ENCODE results near the gene SND1. TPM values are rescaled to one million over a fixed set of nuclear protein-coding genes. Genes with fewer than 3 reads are reported as not detected.
"Not testable (repeated sequence)": the region's sequence is repeated elsewhere in the genome, so short reads cannot be mapped to it uniquely, and the experiment has no call there.

The SND1 gene
- total RNA-seq, 1 donor from 2014 or later: 185 TPM

GRCh38 chr7:128103498-128104107 is 451.6 kb downstream of the SND1 start:
- DNase-seq (ENCODE audit: extremely low read depth, low read depth, low spot score): no peak

DNA sequence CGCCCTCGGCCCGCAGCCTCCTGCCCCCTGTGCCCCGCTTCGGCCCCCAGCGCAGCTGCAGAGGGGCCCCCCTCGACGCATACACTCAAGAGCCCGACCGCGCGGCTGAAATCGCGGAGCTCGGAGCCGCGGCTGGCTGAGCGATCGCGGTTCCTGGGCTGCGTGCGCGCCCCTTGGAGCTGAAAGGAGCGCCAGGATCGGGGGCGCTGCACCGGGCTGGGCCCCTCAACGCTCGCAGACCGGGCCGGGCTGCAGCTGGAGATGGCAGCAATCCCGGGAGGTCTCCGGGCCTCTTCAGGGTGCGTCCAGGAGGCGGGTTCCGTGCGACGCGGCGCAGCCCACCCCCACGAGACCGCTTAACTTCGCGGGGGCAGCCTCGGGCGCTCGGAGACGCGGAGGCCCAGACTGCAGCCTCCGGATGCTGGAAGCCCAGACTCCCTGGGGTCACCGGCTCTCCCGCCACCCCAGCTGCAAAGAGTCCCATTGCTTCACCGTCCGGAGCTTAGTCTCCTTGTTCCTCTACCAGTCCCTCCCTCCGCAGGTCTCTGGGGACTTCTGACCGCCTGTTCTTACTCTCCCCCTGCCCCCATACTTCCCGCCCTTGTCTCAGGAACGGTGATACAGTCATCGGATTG is 452.2 kb downstream of the SND1 start:
- DNase-seq (ENCODE audit: extremely low read depth, low read depth, low spot score): no peak

- no peak for DNase-seq (ENCODE audit: extremely low read depth, low read depth, low spot score)
These were observed 453.4 kb downstream of the SND1 start for GRCh38 chr7:128105228-128106022.

GRCh38 chr7:128106821-128107220 is 454.8 kb downstream of the SND1 start:
- no peak for DNase-seq (ENCODE audit: extremely low read depth, low read depth, low spot score)

GRCh38 chr7:128107516-128107915 is 455.5 kb downstream of the SND1 start:
- not testable (repeated sequence) for DNase-seq (ENCODE audit: extremely low read depth, low read depth, low spot score)

GRCh38 chr7:128108129-128108528 is 456.1 kb downstream of the SND1 start:
- DNase-seq (ENCODE audit: extremely low read depth, low read depth, low spot score): no peak

DNA sequence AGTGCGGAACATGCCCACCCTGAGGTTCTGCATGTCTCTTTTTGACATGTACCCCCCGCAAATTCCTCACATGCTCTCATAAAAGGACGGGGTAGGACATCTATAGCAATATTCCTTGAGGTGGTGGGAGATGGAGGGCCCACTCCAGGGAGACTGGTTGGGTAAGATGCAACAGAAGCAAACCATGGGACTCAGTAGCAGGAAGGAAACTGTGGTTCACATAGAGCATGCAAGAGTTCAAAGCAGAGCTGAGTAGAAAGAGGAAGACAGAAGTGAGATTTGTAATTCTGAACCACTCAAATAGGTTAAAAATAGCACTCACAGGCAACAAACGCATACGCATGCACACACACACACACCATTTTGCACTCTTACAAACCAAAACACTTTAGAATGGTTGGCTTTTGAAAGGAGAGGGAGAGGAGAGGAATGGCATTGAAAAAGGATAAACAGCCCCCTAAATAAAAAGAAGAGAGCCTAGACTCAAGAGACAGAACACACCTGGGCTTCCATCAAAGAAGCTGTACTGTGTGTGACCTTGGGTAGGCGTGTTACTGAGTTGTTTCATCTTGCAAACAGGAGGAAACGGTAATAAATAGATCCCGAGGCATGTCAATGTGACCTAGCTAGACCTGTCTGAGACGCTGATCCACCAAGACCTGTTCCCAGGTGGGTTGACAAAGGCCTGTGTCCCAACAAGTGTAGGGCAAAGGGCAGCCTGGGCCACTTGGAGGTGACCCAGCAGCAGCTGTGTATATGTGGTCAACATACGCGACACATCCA is 456.8 kb downstream of the SND1 start:
- no peak for DNase-seq (ENCODE audit: extremely low read depth, low read depth, low spot score)

GRCh38 chr7:128109424-128109969 is 457.5 kb downstream of the SND1 start:
- DNase-seq (ENCODE audit: extremely low read depth, low read depth, low spot score): not testable (repeated sequence)

DNA sequence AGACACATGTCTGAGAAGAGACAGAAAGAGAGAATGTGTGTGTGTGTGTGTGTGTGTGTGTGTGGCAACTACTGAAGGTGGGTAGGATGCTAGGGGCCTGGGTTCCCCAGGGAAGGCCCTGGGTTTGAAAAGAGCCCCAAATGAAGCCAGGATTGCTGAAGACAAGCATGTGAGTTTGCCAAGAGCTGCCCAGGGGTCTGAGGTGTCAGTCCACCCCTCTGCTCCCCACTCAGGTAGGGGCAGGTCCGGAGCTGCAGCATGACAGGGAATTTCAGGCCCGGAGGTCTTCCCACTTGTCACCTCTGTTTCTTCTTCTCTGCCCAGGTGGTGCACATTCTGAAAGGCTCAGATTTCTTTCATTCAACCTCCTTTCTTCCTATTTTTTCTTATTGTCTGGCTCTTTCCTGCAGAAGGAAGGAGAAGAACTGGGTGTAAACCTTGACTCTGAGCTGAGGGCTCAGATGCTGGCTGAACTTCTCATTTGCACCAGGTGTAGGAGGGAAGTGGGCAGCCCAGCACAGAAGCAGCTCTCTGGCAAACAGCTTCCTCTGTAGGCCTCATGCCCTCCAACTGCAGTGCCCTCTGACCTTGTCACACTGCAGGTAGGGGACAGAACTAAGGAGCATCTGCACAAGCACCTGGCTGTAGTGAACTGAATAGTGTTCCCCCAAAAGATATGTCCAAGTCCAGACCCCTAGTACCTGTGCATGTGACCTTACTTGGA is 458.8 kb downstream of the SND1 start:
- DNase-seq (ENCODE audit: extremely low read depth, low read depth, low spot score): no peak

GRCh38 chr7:128112018-128112780 is 460.2 kb downstream of the SND1 start:
- DNase-seq (ENCODE audit: extremely low read depth, low read depth, low spot score): no peak

GRCh38 chr7:128112781-128113221 is 460.8 kb downstream of the SND1 start:
- no peak for DNase-seq (ENCODE audit: extremely low read depth, low read depth, low spot score)

DNA sequence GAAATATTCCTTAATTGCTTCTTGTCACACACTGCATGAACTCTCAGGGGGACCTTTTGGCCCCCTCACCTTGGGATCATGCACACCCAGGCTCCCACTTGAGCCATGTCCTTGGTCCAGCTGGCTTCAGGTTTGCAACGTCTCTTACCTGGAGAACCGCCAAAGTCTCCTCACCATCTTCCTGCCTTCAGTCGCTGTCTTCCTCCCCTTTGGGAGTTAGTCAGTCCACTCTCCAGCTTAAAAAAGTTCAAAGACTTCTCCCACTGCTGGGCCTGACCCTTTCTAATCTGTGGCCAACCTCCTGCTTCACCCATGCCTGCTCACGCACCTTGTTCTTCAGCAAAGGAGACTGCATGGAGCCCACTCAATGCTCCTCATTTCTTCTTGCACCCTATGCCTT is 461.8 kb downstream of the SND1 start:
- no peak for DNase-seq (ENCODE audit: extremely low read depth, low read depth, low spot score)

DNA sequence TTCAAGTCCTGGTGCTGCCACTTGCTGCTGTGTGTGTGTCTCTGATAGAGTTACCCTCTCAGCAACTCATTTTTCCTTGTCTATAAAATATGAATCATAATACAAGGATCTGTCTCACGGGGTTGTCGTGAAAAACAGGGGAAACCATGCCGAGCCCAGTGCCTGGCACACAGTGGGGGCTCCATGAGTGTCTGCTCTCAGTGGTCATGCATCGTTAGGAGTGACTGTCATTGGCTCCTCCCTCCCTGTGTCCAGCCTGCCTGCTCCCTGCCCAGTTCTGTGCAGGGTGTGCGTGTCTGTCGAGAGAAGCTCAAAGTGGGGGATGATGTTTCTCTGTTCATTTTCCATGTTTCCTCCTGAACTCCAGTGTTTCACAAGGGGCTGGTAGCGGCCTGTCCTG is 462.8 kb downstream of the SND1 start:
- DNase-seq (ENCODE audit: extremely low read depth, low read depth, low spot score): no peak

DNA sequence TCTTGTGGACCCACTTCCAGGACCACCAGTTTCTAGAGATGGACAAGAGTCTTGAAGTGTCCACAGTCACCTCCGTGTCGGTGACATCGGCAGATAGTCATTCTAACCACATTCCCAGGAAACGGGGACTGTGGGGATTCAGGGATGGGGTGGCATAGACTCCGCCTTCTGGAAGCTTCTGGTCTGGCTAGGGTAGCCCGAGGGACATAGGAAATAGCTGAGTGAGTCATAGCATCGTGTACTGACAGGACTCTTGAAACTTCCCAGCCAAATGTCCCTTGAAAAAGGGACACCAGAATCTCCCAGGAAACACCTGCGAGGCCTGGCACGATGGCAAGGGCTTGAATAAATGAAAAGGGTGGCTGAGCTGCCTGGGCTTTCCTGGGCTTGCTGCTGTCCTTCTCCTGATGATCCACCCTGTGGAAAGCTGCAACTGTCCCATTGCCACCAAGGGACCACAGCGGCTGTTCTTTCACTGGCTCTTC is 463.4 kb downstream of the SND1 start:
- no peak for DNase-seq (ENCODE audit: extremely low read depth, low read depth, low spot score)

- DNase-seq (ENCODE audit: extremely low read depth, low read depth, low spot score): no peak
These were observed 464.1 kb downstream of the SND1 start for GRCh38 chr7:128115821-128116723.

GRCh38 chr7:128116740-128117139 is 464.7 kb downstream of the SND1 start:
- DNase-seq (ENCODE audit: extremely low read depth, low read depth, low spot score): no peak

DNA sequence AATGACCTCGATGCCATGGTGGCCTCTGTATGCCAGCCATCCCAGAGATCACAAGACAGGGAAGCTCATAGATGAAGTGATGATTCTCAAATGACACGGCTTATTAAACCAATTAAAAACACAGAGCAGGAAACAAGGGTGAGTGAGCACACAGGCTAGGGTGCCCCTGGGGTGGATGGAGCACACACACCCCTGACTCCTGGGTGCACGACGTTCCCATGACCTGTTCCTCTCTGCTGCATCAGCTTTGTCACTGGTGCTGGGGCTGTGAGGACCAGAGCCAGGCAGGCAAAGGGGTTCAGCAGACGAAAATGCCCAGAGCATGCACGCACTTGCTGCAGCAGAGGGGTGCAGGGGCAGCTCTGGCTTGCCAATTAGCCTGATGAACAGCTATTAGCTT is 465.7 kb downstream of the SND1 start:
- no peak for DNase-seq (ENCODE audit: extremely low read depth, low read depth, low spot score)

DNA sequence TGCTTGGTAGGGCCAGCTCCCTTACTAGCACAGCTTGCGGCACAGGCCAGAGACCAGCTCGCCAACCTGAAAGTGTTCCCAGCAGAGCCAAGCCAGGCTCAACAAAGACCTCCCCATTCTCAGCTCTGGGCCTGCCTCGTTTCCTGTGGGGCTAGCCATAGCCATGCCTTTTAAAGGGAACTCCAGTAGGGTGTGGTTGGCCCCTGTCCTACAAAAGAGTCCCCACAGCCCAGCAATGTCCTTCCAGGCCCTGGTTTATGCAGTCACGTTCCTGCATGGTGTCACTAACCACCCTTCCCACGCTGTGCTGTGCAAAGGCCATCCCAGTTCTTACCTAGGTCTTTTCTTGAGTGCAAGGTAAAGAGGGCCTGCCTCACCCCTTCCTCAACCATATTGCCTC is 467.0 kb downstream of the SND1 start:
- no peak for DNase-seq (ENCODE audit: extremely low read depth, low read depth, low spot score)
